Keratinocyte (primary cell): Measurements from ENCODE around the gene PRKCA. TPM values are rescaled to one million over a fixed set of nuclear protein-coding genes. Genes with fewer than 3 reads are reported as not detected.

ENCODE experiments used
- DNase-seq: peaks from one replicate; pipeline ENCODE4 v3.0.0-alpha.2; 2011; ENCODE audit warnings: low read depth, missing footprints, low spot score
- FAIRE-seq: peaks from 2 replicates; lab custom pipeline; 2011; peaks lifted over from hg19 to GRCh38; lab: Jason Lieb, UNC
- H2AFZ ChIP-seq: 2 replicates; pipeline ENCODE4 v1.6.0; 2012; ENCODE audit warnings: low read length, control low read depth, inconsistent platforms; ENCODE audit not compliant: control insufficient read depth
- H3K27ac ChIP-seq: 2 replicates; pipeline ENCODE4 v1.5.1; 2011; ENCODE audit warnings: low read length; ENCODE audit not compliant: control insufficient read depth, insufficient read depth
- H3K27me3 ChIP-seq: 3 replicates; pipeline ENCODE4 v1.6.0; 2011; ENCODE audit warnings: low read length; ENCODE audit not compliant: control insufficient read depth, insufficient read depth; ENCODE audit errors: extremely low read depth
- H3K36me3 ChIP-seq, 2 experiments: 2 replicates in 1 of 2; 3 replicates in 1 of 2; pipeline ENCODE4 v1.5.1; 2011; ENCODE audit warnings: low read length in 2 of 2, mild to moderate bottlenecking in 1 of 2; ENCODE audit not compliant: control insufficient read depth in 2 of 2, insufficient read depth in 2 of 2; ENCODE audit errors: extremely low read depth in 1 of 2
- H3K4me1 ChIP-seq: 3 replicates; pipeline ENCODE4 v1.5.1; 2011; ENCODE audit warnings: low read length; ENCODE audit not compliant: control insufficient read depth, insufficient read depth; ENCODE audit errors: extremely low read depth
- H3K4me2 ChIP-seq: 3 replicates; pipeline ENCODE4 v1.6.0; 2011; ENCODE audit warnings: low read depth, low read length; ENCODE audit not compliant: control insufficient read depth, insufficient read depth; ENCODE audit errors: extremely low read depth
- H3K4me3 ChIP-seq, 3 experiments: fragments of 200-600 bp in 1 of 3; sonication (generic) in 1 of 3; 2 replicates in 2 of 3; 3 replicates in 1 of 3; pipeline ENCODE4 v1.5.1; 2011 to 2016; ENCODE audit warnings: low read length in 3 of 3, mild to moderate bottlenecking in 3 of 3, control low read depth in 2 of 3, inconsistent platforms in 1 of 3, low read depth in 1 of 3, mixed read lengths in 1 of 3, mixed run types in 1 of 3, moderate library complexity in 1 of 3; ENCODE audit not compliant: control insufficient read depth in 2 of 3, insufficient read depth in 2 of 3; ENCODE audit errors: extremely low read depth in 1 of 3
- H3K79me2 ChIP-seq: 2 replicates; pipeline ENCODE4 v1.6.0; 2012; ENCODE audit warnings: low read length; ENCODE audit not compliant: control insufficient read depth, insufficient read depth
- H3K9ac ChIP-seq: 3 replicates; pipeline ENCODE4 v1.6.0; 2011; ENCODE audit warnings: low read length; ENCODE audit not compliant: control insufficient read depth, insufficient read depth; ENCODE audit errors: extremely low read depth
- H3K9me1 ChIP-seq: 3 replicates; pipeline ENCODE4 v1.6.0; 2011; ENCODE audit warnings: low read length; ENCODE audit not compliant: control insufficient read depth, insufficient read depth; ENCODE audit errors: extremely low read depth
- H3K9me3 ChIP-seq: 2 replicates; pipeline ENCODE4 v1.5.1; 2012; ENCODE audit warnings: low read depth, low read length; ENCODE audit not compliant: control insufficient read depth
- H4K20me1 ChIP-seq: 3 replicates; pipeline ENCODE4 v1.6.0; 2011; ENCODE audit warnings: low read length; ENCODE audit not compliant: control insufficient read depth, insufficient read depth; ENCODE audit errors: extremely low read depth
- CTCF ChIP-seq, 3 experiments: IDR thresholded peaks in 1 of 3; conservative IDR thresholded peaks in 1 of 3; optimal IDR thresholded peaks in 1 of 3; 2 replicates in 2 of 3; 3 replicates in 1 of 3; pipeline versions ENCODE3 to v1.5.1; 2011; ENCODE audit warnings: low read length in 3 of 3, mild to moderate bottlenecking in 3 of 3, moderate library complexity in 2 of 3, control low read depth in 1 of 3, inconsistent platforms in 1 of 3; ENCODE audit not compliant: insufficient read depth in 2 of 3; ENCODE audit errors: extremely low read depth in 1 of 3
- EZH2 ChIP-seq: IDR thresholded peaks from one replicate; pipeline ENCODE4 v1.6.1; 2012; ENCODE audit warnings: inconsistent platforms, mild to moderate bottlenecking, low read length, moderate library complexity
- dilution Hi-C: fragments of 300-500 bp; cut with MboI; formaldehyde crosslinking; loops from one replicate; pipeline ENCODE4 v1.7.0; 2020; ENCODE audit warnings: low sequenced_read_pairs; ENCODE audit not compliant: extremely low pct_ligation_motif_present
- polyA plus RNA-seq, 5 experiments: library from polyadenylated mRNA; depleted of rRNA in 3 of 5; stranded (reverse) in 3 of 5; stranded (forward) in 1 of 5; unstranded in 1 of 5; fragments of >200 nt; gene quantifications; 1 replicate in 1 of 5; 2 replicates in 3 of 5; 3 replicates in 1 of 5; pipeline versions ENCODE4 v1.2.1 to v1.2.3, GENCODE V29; 2011 to 2012; ENCODE audit warnings: missing spikeins in 2 of 5, low read depth in 1 of 5, low replicate concordance in 1 of 5

The PRKCA gene
- polyA plus RNA-seq, 1 donor (not counting 4 experiments of a cell fraction or from before 2014, with no cell fraction given): 3.6 TPM

GRCh38 chr17:66730461-66730923, 428.1 kb downstream of the PRKCA start:
- Histone ChIP-seq H3K4me1 (no peaks in the 10 kb centered on the region), H3K9ac (no peak overlapping the region), H3K4me2 (no peak overlapping the region), H3K27me3 (no peaks in the 10 kb centered on the region), H3K9me1 (no peaks in the 10 kb centered on the region), H4K20me1 (no peaks in the 10 kb centered on the region), H3K36me3 (no peaks in the 10 kb centered on the region), H3K79me2 (no peaks in the 10 kb centered on the region), H2AFZ (no peak overlapping the region), H3K4me3 (no peak overlapping the region), H3K27ac (no peak overlapping the region), H3K9me3 (no peaks in the 10 kb centered on the region)
- DNase-seq (no peak), FAIRE-seq (no peak)
- TF ChIP-seq CTCF (optimal IDR thresholded peaks at IDR 0.05 in 1 of 3, IDR thresholded peaks at IDR 0.05 in 1 of 3, conservative IDR thresholded peaks at IDR 0.05 in 1 of 3; ENCODE audit: extremely low read depth in 1 of 3, insufficient read depth in 2 of 3, low read length in 3 of 3) (no peak), EZH2 (no peak)
- dilution Hi-C loops: no loop called here

GRCh38 chr17:66733759-66734158, 431.3 kb downstream of the PRKCA start:
- H3K27ac ChIP-seq: no peak overlapping the region
- H4K20me1 ChIP-seq: no peaks in the 10 kb centered on the region
- no peak overlapping the region for H2AFZ ChIP-seq
- no peak for DNase-seq
- H3K4me2 ChIP-seq: no peak overlapping the region
- H3K36me3 ChIP-seq: no peaks in the 10 kb centered on the region
- dilution Hi-C loops: no loop called here
- FAIRE-seq: no peak
- no peak for TF ChIP-seq CTCF (optimal IDR thresholded peaks at IDR 0.05 in 1 of 3, IDR thresholded peaks at IDR 0.05 in 1 of 3, conservative IDR thresholded peaks at IDR 0.05 in 1 of 3; ENCODE audit: extremely low read depth in 1 of 3, insufficient read depth in 2 of 3, low read length in 3 of 3)
- TF ChIP-seq EZH2: no peak
- no peaks in the 10 kb centered on the region for H3K79me2 ChIP-seq
- H3K4me3 ChIP-seq: no peak overlapping the region
- no peak overlapping the region for H3K9ac ChIP-seq
- no peaks in the 10 kb centered on the region for H3K9me1 ChIP-seq
- no peaks in the 10 kb centered on the region for H3K4me1 ChIP-seq
- H3K9me3 ChIP-seq: no peaks in the 10 kb centered on the region
- no peaks in the 10 kb centered on the region for H3K27me3 ChIP-seq
